ENCODE measurements around the gene KLHDC7A.
"Not testable (repeated sequence)": the region's sequence is repeated elsewhere in the genome, so short reads cannot be mapped to it uniquely, and the experiment has no call there.

Gene KLHDC7A

GRCh38 chr1:18447509-18448220 is 33.1 kb upstream of the KLHDC7A start:
- no peak for DNase-seq (ENCODE audit: low read depth)
- no peak overlapping the region for H3K4me3 ChIP-seq (replicated peaks; ENCODE audit: low read depth, low read length)
- TF ChIP-seq CTCF (IDR thresholded peaks at IDR 0.05; ENCODE audit: low read length, missing control alignments) = no peak

GRCh38 chr1:18448889-18449288 is 31.8 kb upstream of the KLHDC7A start:
- no peak overlapping the region for H3K4me3 ChIP-seq (replicated peaks; ENCODE audit: low read depth, low read length)
- no peak for TF ChIP-seq CTCF (IDR thresholded peaks at IDR 0.05; ENCODE audit: low read length, missing control alignments)
- DNase-seq (ENCODE audit: low read depth) = no peak

GRCh38 chr1:18452550-18452949 is 28.2 kb upstream of the KLHDC7A start:
- no peak for TF ChIP-seq CTCF (IDR thresholded peaks at IDR 0.05; ENCODE audit: low read length, missing control alignments)
- no peak overlapping the region for H3K4me3 ChIP-seq (replicated peaks; ENCODE audit: low read depth, low read length)
- DNase-seq (ENCODE audit: low read depth) = peak; percentile 7

GRCh38 chr1:18458133-18459092 is 22.3 kb upstream of the KLHDC7A start:
- no peak overlapping the region for H3K4me3 ChIP-seq (replicated peaks; ENCODE audit: low read depth, low read length)
- no peak for TF ChIP-seq CTCF (IDR thresholded peaks at IDR 0.05; ENCODE audit: low read length, missing control alignments)
- DNase-seq (ENCODE audit: low read depth) = no peak

- no peak overlapping the region for H3K4me3 ChIP-seq (replicated peaks; ENCODE audit: low read depth, low read length)
- no peak for TF ChIP-seq CTCF (IDR thresholded peaks at IDR 0.05; ENCODE audit: low read length, missing control alignments)
- DNase-seq (ENCODE audit: low read depth) = no peak
Observed at GRCh38 chr1:18461656-18462055, 19.1 kb upstream of the KLHDC7A start.

GRCh38 chr1:18462517-18462916 is 18.2 kb upstream of the KLHDC7A start:
- DNase-seq (ENCODE audit: low read depth) = not testable (repeated sequence)

GRCh38 chr1:18463063-18463462 is 17.7 kb upstream of the KLHDC7A start:
- DNase-seq (ENCODE audit: low read depth) = no peak
- TF ChIP-seq CTCF (IDR thresholded peaks at IDR 0.05; ENCODE audit: low read length, missing control alignments) = no peak
- H3K4me3 ChIP-seq (replicated peaks; ENCODE audit: low read depth, low read length) = no peak overlapping the region

More at GRCh38 chr1:18462517-18462916, 18.2 kb upstream of the KLHDC7A start:
- not testable (repeated sequence) for H3K4me3 ChIP-seq (replicated peaks; ENCODE audit: low read depth, low read length)
